Measurements from ENCODE around the gene COLEC11. TPM values are rescaled to one million over a fixed set of nuclear protein-coding genes. Genes with fewer than 3 reads are reported as not detected.

Gene COLEC11
- total and polyA plus RNA-seq, 10 of the 15 experiments (the other 5 are each of a cell fraction or from before 2014, with no cell fraction given): 0.08 to 0.74 (median 0.14) TPM; not detected in 4

- ChIA-PET POLR2A (interaction anchor here (0.6 kb wide), 1 partner anchor 10 kb away, joined by 8 read pairs; no protein-coding TSS in a partner anchor), RAD21 (ENCODE audit: unreplicated experiment) (no interaction called here), SMC1A (ENCODE audit: uncharacterized antibody, unreplicated experiment) (interaction anchor here (1.3 to 2.0 kb wide), 3 partner anchors 9 to 18 kb away, joined by 3 to 6 read pairs (median 3); no protein-coding TSS in a partner anchor), CTCF (no interaction called here)
- ATAC-seq: no peak
- in situ Hi-C loops (cut with MboI): no loop called here
- Histone ChIP-seq H3K36me3 (ENCODE audit: control insufficient read depth in 2 of 2, insufficient read depth in 2 of 2, low read length in 1 of 2) (no peaks in the 10 kb centered on the region), H3K4me3 (no peak overlapping the region), H3K27me3 (replicated peaks in 1 of 2; ENCODE audit: control insufficient read depth in 2 of 2, insufficient read depth in 2 of 2, low read length in 1 of 2) (no peaks in the 10 kb centered on the region), H3K9me3 (replicated peaks; ENCODE audit: control insufficient read depth, insufficient read depth, low read length) (no peaks in the 10 kb centered on the region), H3K9ac (ENCODE audit: control insufficient read depth, insufficient read depth, low read length) (no peak overlapping the region), H3K4me2 (ENCODE audit: control insufficient read depth, insufficient read depth) (no peak overlapping the region), H3K4me1 (ENCODE audit: control insufficient read depth, insufficient read depth, low read length) (no peaks in the 10 kb centered on the region), H2AFZ (ENCODE audit: control insufficient read depth, low read depth, low read length) (no peak overlapping the region), H3K79me2 (ENCODE audit: control insufficient read depth, insufficient read depth, low read length) (no peaks in the 10 kb centered on the region), H4K20me1 (ENCODE audit: control insufficient read depth, insufficient read depth) (no peaks in the 10 kb centered on the region), H3K27ac (ENCODE audit: control insufficient read depth, insufficient read depth) (no peak overlapping the region)
- DNase-seq (ENCODE audit: low read depth, low spot score): no peak
- WGBS (ENCODE audit: insufficient coverage, insufficient replicate concordance, low lambda C conversion rate, missing lambda C conversion rate): 74% methylated on average over 26 of the region's 26 CpGs
- BruUV-seq (replicated peaks): no TSS peak
- TF ChIP-seq HDGF (IDR thresholded peaks at IDR 0.05) (no peak), RAD51 (IDR thresholded peaks at IDR 0.05) (no peak), ZBTB4 (CRISPR knock-in tag; IDR thresholded peaks at IDR 0.05) (no peak), TARDBP (IDR thresholded peaks at IDR 0.05; ENCODE audit: borderline replicate concordance) (no peak)
- TF ChIP-seq, protein P1, sequence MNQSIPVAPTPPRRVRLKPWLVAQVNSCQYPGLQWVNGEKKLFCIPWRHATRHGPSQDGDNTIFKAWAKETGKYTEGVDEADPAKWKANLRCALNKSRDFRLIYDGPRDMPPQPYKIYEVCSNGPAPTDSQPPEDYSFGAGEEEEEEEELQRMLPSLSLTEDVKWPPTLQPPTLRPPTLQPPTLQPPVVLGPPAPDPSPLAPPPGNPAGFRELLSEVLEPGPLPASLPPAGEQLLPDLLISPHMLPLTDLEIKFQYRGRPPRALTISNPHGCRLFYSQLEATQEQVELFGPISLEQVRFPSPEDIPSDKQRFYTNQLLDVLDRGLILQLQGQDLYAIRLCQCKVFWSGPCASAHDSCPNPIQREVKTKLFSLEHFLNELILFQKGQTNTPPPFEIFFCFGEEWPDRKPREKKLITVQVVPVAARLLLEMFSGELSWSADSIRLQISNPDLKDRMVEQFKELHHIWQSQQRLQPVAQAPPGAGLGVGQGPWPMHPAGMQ (IDR thresholded peaks at IDR 0.05; ENCODE audit: borderline replicate concordance): no peak
- TF ChIP-seq, protein P2, sequence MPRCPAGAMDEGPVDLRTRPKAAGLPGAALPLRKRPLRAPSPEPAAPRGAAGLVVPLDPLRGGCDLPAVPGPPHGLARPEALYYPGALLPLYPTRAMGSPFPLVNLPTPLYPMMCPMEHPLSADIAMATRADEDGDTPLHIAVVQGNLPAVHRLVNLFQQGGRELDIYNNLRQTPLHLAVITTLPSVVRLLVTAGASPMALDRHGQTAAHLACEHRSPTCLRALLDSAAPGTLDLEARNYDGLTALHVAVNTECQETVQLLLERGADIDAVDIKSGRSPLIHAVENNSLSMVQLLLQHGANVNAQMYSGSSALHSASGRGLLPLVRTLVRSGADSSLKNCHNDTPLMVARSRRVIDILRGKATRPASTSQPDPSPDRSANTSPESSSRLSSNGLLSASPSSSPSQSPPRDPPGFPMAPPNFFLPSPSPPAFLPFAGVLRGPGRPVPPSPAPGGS (IDR thresholded peaks at IDR 0.05; ENCODE audit: borderline replicate concordance, insufficient read depth, low read depth, low read length, poor library complexity, severe bottlenecking): no peak
- TF ChIP-seq, protein P3, sequence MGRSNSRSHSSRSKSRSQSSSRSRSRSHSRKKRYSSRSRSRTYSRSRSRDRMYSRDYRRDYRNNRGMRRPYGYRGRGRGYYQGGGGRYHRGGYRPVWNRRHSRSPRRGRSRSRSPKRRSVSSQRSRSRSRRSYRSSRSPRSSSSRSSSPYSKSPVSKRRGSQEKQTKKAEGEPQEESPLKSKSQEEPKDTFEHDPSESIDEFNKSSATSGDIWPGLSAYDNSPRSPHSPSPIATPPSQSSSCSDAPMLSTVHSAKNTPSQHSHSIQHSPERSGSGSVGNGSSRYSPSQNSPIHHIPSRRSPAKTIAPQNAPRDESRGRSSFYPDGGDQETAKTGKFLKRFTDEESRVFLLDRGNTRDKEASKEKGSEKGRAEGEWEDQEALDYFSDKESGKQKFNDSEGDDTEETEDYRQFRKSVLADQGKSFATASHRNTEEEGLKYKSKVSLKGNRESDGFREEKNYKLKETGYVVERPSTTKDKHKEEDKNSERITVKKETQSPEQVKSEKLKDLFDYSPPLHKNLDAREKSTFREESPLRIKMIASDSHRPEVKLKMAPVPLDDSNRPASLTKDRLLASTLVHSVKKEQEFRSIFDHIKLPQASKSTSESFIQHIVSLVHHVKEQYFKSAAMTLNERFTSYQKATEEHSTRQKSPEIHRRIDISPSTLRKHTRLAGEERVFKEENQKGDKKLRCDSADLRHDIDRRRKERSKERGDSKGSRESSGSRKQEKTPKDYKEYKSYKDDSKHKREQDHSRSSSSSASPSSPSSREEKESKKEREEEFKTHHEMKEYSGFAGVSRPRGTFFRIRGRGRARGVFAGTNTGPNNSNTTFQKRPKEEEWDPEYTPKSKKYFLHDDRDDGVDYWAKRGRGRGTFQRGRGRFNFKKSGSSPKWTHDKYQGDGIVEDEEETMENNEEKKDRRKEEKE (IDR thresholded peaks at IDR 0.05): no peak
- intact Hi-C loops (cut with micrococcal nuclease; ENCODE audit: unreplicated experiment): no loop called here
- no peak for FAIRE-seq
These were observed 47.0 kb downstream of the COLEC11 start for GRCh38 chr2:3641841-3642421.

All from GM12878 (cell line).